SIG-M5 (cell line): ENCODE measurements around the gene ABHD5.

ENCODE experiments used
- DNase-seq: peaks from one replicate; lab custom pipeline; 2025; lab: John Stamatoyannopoulos, UW

Gene ABHD5

DNA sequence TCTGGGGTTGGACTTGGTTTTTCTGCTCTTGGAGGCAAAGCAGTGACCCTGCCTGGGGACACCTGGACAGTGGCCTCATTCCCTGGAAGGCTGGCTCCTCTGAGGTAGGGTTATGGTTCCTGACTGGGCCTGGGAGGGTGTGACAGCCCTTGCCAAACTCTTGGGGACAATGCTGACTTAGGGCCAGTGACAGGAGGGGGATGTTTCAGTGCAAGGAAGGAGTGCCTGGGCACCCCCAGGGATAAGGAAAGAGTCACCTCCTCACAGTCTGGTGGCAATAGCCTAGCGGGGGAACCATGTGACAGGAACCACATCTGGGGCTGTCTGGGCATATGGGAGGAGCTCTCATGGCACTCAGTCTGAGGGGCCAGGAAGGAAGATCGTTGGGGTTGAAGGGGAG, 91.8 kb downstream of the ABHD5 start:
- no peak for DNase-seq
